Measurements from ENCODE around the gene TSSK1B.

TSSK1B gene

GRCh38 chr5:113382731-113383130, 52.1 kb downstream of the TSSK1B start:
- no peaks in the 10 kb centered on the region for H3K79me2 ChIP-seq (ENCODE audit: insufficient read depth, low read length)
- H3K27me3 ChIP-seq (ENCODE audit: insufficient read depth, low read length) = no peaks in the 10 kb centered on the region
- H2AFZ ChIP-seq (ENCODE audit: low read length) = no peak overlapping the region
- TF ChIP-seq EZH2 (IDR thresholded peaks at IDR 0.05; ENCODE audit: borderline replicate concordance, low read length) = no peak
- no peak for TF ChIP-seq CTCF (IDR thresholded peaks at IDR 0.05; ENCODE audit: low read length)
- no peaks in the 10 kb centered on the region for H4K20me1 ChIP-seq (ENCODE audit: insufficient read depth, low read length)
- no peaks in the 10 kb centered on the region for H3K9me2 ChIP-seq (ENCODE audit: low read depth, low read length)
- no peak overlapping the region for H3K4me3 ChIP-seq (ENCODE audit: low read depth, low read length, poor library complexity, severe bottlenecking)
- H3K9ac ChIP-seq (ENCODE audit: low read length) = no peak overlapping the region
- H3K4me2 ChIP-seq (ENCODE audit: low read length) = no peak overlapping the region
- H3K4me1 ChIP-seq (ENCODE audit: insufficient read depth, low read length, severe bottlenecking) = no peaks in the 10 kb centered on the region
- H3K27ac ChIP-seq (ENCODE audit: low read depth, low read length, poor library complexity, severe bottlenecking) = no peak overlapping the region
- H3K36me3 ChIP-seq (ENCODE audit: insufficient read depth, low read length) = no peaks in the 10 kb centered on the region
- no peaks in the 10 kb centered on the region for H3F3A ChIP-seq (ENCODE audit: insufficient read depth, low read length)
- no peaks in the 10 kb centered on the region for H3K9me3 ChIP-seq (ENCODE audit: low read length)

Measured in OCI-LY1 (cell line).